Smooth muscle cell (in vitro differentiated cells): ENCODE measurements around the gene ITGA6. TPM values are rescaled to one million over a fixed set of nuclear protein-coding genes. Genes with fewer than 3 reads are reported as not detected.
A peak's percentile ranks its signal among the peaks of the same experiment; 100 is the strongest.

Experiments
- DNase-seq: peaks from one replicate; lab custom pipeline; 2025; ENCODE audit not compliant: unreplicated experiment; lab: John Stamatoyannopoulos, UW
- H2AFZ ChIP-seq: fragments of 200-600 bp; sonication (generic); 2 replicates; pipeline ENCODE4 v1.6.0; 2016; ENCODE audit warnings: antibody characterized with exemption, low read depth, mild to moderate bottlenecking
- H3F3A ChIP-seq: fragments of 200-600 bp; sonication (generic); 2 replicates; pipeline ENCODE4 v1.6.0; 2017; ENCODE audit warnings: antibody characterized with exemption, low read depth
- H3K27ac ChIP-seq: fragments of 200-600 bp; sonication (generic); 2 replicates; pipeline ENCODE4 v1.5.1; 2016; ENCODE audit warnings: low read depth, mild to moderate bottlenecking
- H3K27me3 ChIP-seq: fragments of 200-600 bp; sonication (generic); 2 replicates; pipeline ENCODE4 v1.6.1; 2016; ENCODE audit warnings: low read depth, mild to moderate bottlenecking
- H3K36me3 ChIP-seq: fragments of 200-600 bp; sonication (generic); 2 replicates; pipeline ENCODE4 v1.5.1; 2016; ENCODE audit warnings: low read depth
- H3K4me1 ChIP-seq: fragments of 200-600 bp; sonication (generic); 2 replicates; pipeline ENCODE4 v1.5.1; 2016; ENCODE audit warnings: low read depth
- H3K4me2 ChIP-seq: fragments of 200-600 bp; sonication (generic); 2 replicates; pipeline ENCODE4 v1.6.0; 2016; ENCODE audit warnings: mild to moderate bottlenecking
- H3K4me3 ChIP-seq: fragments of 200-600 bp; sonication (generic); 2 replicates; pipeline ENCODE4 v1.5.1; 2016; ENCODE audit warnings: mild to moderate bottlenecking
- H3K79me2 ChIP-seq: fragments of 200-600 bp; sonication (generic); 2 replicates; pipeline ENCODE4 v1.6.0; 2016; ENCODE audit warnings: low read depth, mild to moderate bottlenecking
- H3K9ac ChIP-seq: fragments of 200-600 bp; sonication (generic); 2 replicates; pipeline ENCODE4 v1.6.0; 2016; ENCODE audit warnings: low read depth
- H3K9me3 ChIP-seq: fragments of 200-600 bp; sonication (generic); replicated peaks from 2 replicates; pipeline ENCODE4 v1.5.1; 2016; ENCODE audit warnings: low read depth
- H4K20me1 ChIP-seq: fragments of 200-600 bp; sonication (generic); 2 replicates; pipeline ENCODE4 v1.6.0; 2016; ENCODE audit warnings: low read depth
- CTCF ChIP-seq: fragments of 200-600 bp; sonication (generic); IDR thresholded peaks from 2 replicates; pipeline ENCODE4 v1.5.1; 2017; ENCODE audit warnings: borderline replicate concordance, mild to moderate bottlenecking, antibody characterized with exemption; ENCODE audit not compliant: insufficient read depth, poor library complexity, severe bottlenecking
- WGBS: methylation state at CpG from one replicate; pipeline ENCODE4 v1.1.7; 2016; ENCODE audit warnings: low lambda C conversion rate; 5-methylcytosine and 5-hydroxymethylcytosine counted together
- polyA plus RNA-seq: library from polyadenylated mRNA; unstranded; fragments of >200 nt; fragmentation: Nextera tagmentation; extraction: Ambion mirVana; gene quantifications from 2 replicates; pipeline ENCODE4 v1.2.1, GENCODE V29; 2016
- total RNA-seq: library from RNA; depleted of rRNA; stranded (reverse); fragments of >200 nt; gene quantifications from 2 replicates; pipeline ENCODE4 v1.2.3, GENCODE V29; 2014

Gene ITGA6
- total and polyA plus RNA-seq, 2 experiments from 2014 or later: 11.8 to 198 TPM

DNA sequence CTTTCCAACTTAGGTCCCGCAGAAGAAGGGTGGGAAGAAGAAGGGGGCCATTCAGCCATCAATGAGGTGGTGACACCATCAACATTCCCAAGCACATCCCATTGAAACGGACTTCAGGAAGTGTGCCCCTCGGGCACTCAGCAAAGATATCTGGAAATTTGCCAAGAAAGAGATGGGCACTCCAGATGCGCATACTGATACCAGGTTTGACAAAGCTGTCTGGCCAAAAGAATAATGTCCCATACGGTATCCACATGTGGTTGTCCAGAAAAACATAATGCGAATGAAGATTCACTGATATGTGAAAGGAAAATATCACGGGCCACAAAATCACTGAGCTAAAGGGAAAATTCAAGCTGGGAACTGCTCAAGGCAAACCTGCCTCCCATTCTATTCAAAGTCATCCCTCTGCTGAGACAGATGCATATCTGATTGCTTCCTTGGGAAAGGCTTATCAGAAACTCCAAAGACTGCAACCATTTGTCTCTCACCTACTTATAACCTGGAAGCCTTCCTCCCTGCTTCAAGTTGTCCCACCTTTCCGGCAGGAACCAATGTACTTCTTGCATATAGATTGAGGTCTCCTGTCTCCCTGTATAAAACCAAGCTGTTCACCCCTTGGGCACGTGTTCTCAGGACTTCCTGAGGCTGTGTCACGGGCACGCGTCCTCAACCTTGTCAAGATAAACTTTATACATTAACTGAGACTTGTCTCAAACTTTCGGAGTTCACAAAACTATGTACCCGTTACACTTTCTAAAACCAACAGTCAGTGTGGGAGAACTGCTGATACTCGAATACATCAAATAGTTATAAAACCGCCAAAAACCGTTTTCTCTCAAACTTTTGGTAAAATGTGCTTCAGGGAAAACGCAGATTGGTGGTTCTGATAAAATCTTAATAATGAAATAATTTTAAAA, 127.2 kb downstream of the ITGA6 start:
- H3F3A ChIP-seq: peaks cover 14% of the 10 kb centered on the region
- no peaks in the 10 kb centered on the region for H3K27me3 ChIP-seq
- H3K79me2 ChIP-seq: peaks cover 28% of the 10 kb centered on the region
- peak overlapping the region; percentile 88 for H3K4me3 ChIP-seq
- peak overlapping the region; percentile 81 for H3K9ac ChIP-seq
- H4K20me1 ChIP-seq: peaks cover 31% of the 10 kb centered on the region
- no peaks in the 10 kb centered on the region for H3K9me3 ChIP-seq
- H3K4me1 ChIP-seq: peaks cover 36% of the 10 kb centered on the region
- peak overlapping the region; percentile 93 for H2AFZ ChIP-seq
- WGBS: 50% methylated on average over 18 of the region's 18 CpGs
- no peak for DNase-seq
- H3K4me2 ChIP-seq: peak overlapping the region; percentile 94
- H3K36me3 ChIP-seq: no peaks in the 10 kb centered on the region
- peak overlapping the region; percentile 75 for H3K27ac ChIP-seq
- TF ChIP-seq CTCF: no peak

- Histone ChIP-seq H3K4me1 (peaks cover 33% of the 10 kb centered on the region), H3K27ac (peak overlapping the region; percentile 75), H3K79me2 (peaks cover 28% of the 10 kb centered on the region), H3K27me3 (no peaks in the 10 kb centered on the region), H3K9ac (peak overlapping the region; percentile 81), H3K36me3 (no peaks in the 10 kb centered on the region), H3K4me3 (peak overlapping the region; percentile 88), H3F3A (peaks cover 14% of the 10 kb centered on the region), H2AFZ (peak overlapping the region; percentile 93), H3K9me3 (no peaks in the 10 kb centered on the region), H4K20me1 (peaks cover 36% of the 10 kb centered on the region), H3K4me2 (peak overlapping the region; percentile 94)
- WGBS: 11% methylated on average over 8 of the region's 8 CpGs
- no peak for TF ChIP-seq CTCF
- DNase-seq: no peak
These were observed 127.8 kb downstream of the ITGA6 start for GRCh38 chr2:172555272-172555521.

Other genes starting within 250 kb of the ITGA6 start
- gene PDK1, start 128.5 kb downstream of the ITGA6 start, total RNA-seq: 33.9 and 39.5 TPM in 2 replicates
- 18.0 and 29.1 TPM in 2 replicates for gene PDK1, start 128.5 kb downstream of the ITGA6 start, polyA plus RNA-seq